H1 (cell line): ENCODE data around the gene USH1G. TPM values are rescaled to one million over a fixed set of nuclear protein-coding genes. Genes with fewer than 3 reads are reported as not detected.
"Not testable (repeated sequence)": the region's sequence is repeated elsewhere in the genome, so short reads cannot be mapped to it uniquely, and the experiment has no call there.

Experiments used
- CTCF ChIA-PET: fragments of 300-600 bp; sonication (Branson Sonifier 250); formaldehyde crosslinking; loops from one replicate; lab custom pipeline; 2021; ENCODE audit not compliant: partially characterized antibody; lab: Charles Lee
- POLR2A ChIA-PET: fragments of 300-600 bp; sonication (Branson Sonifier 250); formaldehyde crosslinking; loops from one replicate; lab custom pipeline; 2021; ENCODE audit warnings: inconsistent platforms; ENCODE audit not compliant: partially characterized antibody; lab: Charles Lee
- DNase-seq, 2 experiments: peaks; one replicate each; pipeline versions ENCODE4 v3.0.0 to v3.0.0-alpha.2; 2010 to 2022; ENCODE audit warnings: low spot score in 2 of 2, low read depth in 1 of 2, mixed read lengths in 1 of 2
- FAIRE-seq: peaks from 2 replicates; lab custom pipeline; 2011; peaks lifted over from hg19 to GRCh38; lab: Jason Lieb, UNC
- H2AFZ ChIP-seq: 2 replicates; pipeline ENCODE4 v1.8.1; 2012; ENCODE audit warnings: low read length, inconsistent platforms
- H2AK5ac ChIP-seq: 2 replicates; pipeline ENCODE4 v1.6.1; 2013; ENCODE audit warnings: low read depth, low read length
- H2BK120ac ChIP-seq: replicated peaks from 2 replicates; pipeline ENCODE3; 2013; ENCODE audit warnings: low read depth, low read length, inconsistent platforms
- H2BK12ac ChIP-seq: 2 replicates; pipeline ENCODE4 v1.6.1; 2013; ENCODE audit warnings: low read depth, low read length
- H2BK15ac ChIP-seq: 2 replicates; pipeline ENCODE4 v1.6.1; 2013; ENCODE audit warnings: low read length
- H2BK20ac ChIP-seq: 2 replicates; pipeline ENCODE4 v1.6.1; 2013; ENCODE audit warnings: low read length
- H2BK5ac ChIP-seq: 2 replicates; pipeline ENCODE4 v1.6.1; 2013; ENCODE audit warnings: low read depth, low read length
- H3K14ac ChIP-seq: 2 replicates; pipeline ENCODE4 v1.6.1; 2013; ENCODE audit warnings: inconsistent platforms; ENCODE audit not compliant: insufficient read length
- H3K18ac ChIP-seq: 2 replicates; pipeline ENCODE4 v1.6.1; 2013; ENCODE audit warnings: low read length; ENCODE audit errors: extremely low read depth
- H3K23ac ChIP-seq: 2 replicates; pipeline ENCODE4 v1.6.1; 2013; ENCODE audit warnings: inconsistent platforms; ENCODE audit not compliant: insufficient read length
- H3K23me2 ChIP-seq: 2 replicates; pipeline ENCODE4 v1.6.1; 2013; ENCODE audit warnings: low read depth, low read length
- H3K27ac ChIP-seq: 2 replicates; pipeline ENCODE4 v1.6.1; 2011; ENCODE audit warnings: low read depth, low read length, inconsistent platforms
- H3K27me3 ChIP-seq, 4 experiments: replicated peaks in 1 of 4; 1 replicate in 1 of 4; 2 replicates in 3 of 4; pipeline versions ENCODE4 v1.6.1 to v1.8.1; 2011 to 2013; ENCODE audit warnings: low read length in 3 of 4, mild to moderate bottlenecking in 3 of 4, inconsistent platforms in 2 of 4, mixed read lengths in 2 of 4, moderate library complexity in 1 of 4; ENCODE audit not compliant: control insufficient read depth in 3 of 4, insufficient read depth in 3 of 4; ENCODE audit errors: extremely low read depth in 1 of 4
- H3K36me3 ChIP-seq, 4 experiments: 2 replicates each; pipeline versions ENCODE4 v1.6.1 to v1.8.1; 2011 to 2013; ENCODE audit warnings: mild to moderate bottlenecking in 4 of 4, low read length in 3 of 4, moderate library complexity in 2 of 4, control low read depth in 1 of 4, inconsistent platforms in 1 of 4; ENCODE audit not compliant: insufficient read depth in 4 of 4, control insufficient read depth in 2 of 4
- H3K4ac ChIP-seq: replicated peaks from 2 replicates; pipeline ENCODE3; 2013; ENCODE audit warnings: low read length, low read depth, mixed read lengths, inconsistent platforms; ENCODE audit not compliant: insufficient read length
- H3K4me1 ChIP-seq, 4 experiments: replicated peaks in 1 of 4; 1 replicate in 1 of 4; 2 replicates in 3 of 4; pipeline versions ENCODE4 v1.6.1 to v1.8.1; 2011 to 2013; ENCODE audit warnings: low read length in 3 of 4, inconsistent platforms in 2 of 4, mixed read lengths in 1 of 4; ENCODE audit not compliant: insufficient read depth in 4 of 4, control insufficient read depth in 3 of 4
- H3K4me2 ChIP-seq, 2 experiments: 2 replicates each; pipeline versions ENCODE4 v1.6.1 to v1.8.1; 2011 to 2013; ENCODE audit warnings: low read depth in 2 of 2, low read length in 2 of 2, control low read depth in 1 of 2, inconsistent platforms in 1 of 2, mild to moderate bottlenecking in 1 of 2; ENCODE audit not compliant: insufficient read depth in 1 of 2
- H3K4me3 ChIP-seq, 4 experiments: fragments of 200-600, 300-600 bp in 1 of 4; sonication (generic), shearing (Covaris generic), sonication (Bioruptor Twin) in 1 of 4; 2 replicates each; pipeline versions ENCODE4 v1.5.1 to v1.8.1; 2011 to 2016; ENCODE audit warnings: low read length in 4 of 4, low read depth in 3 of 4, control low read depth in 2 of 4, inconsistent platforms in 2 of 4, mild to moderate bottlenecking in 2 of 4, mixed read lengths in 1 of 4, moderate library complexity in 1 of 4; ENCODE audit not compliant: insufficient read depth in 2 of 4; ENCODE audit errors: extremely low read depth in 1 of 4
- H3K56ac ChIP-seq: replicated peaks from 2 replicates; pipeline ENCODE3; 2013; ENCODE audit warnings: low read depth, mild to moderate bottlenecking, mixed read lengths, low read length, inconsistent platforms; ENCODE audit not compliant: insufficient read length
- H3K79me1 ChIP-seq: 2 replicates; pipeline ENCODE4 v1.6.1; 2013; ENCODE audit warnings: low read depth, low read length, control low read depth
- H3K79me2 ChIP-seq, 2 experiments: 2 replicates each; pipeline versions ENCODE4 v1.6.1 to v1.8.1; 2012 to 2013; ENCODE audit warnings: low read length in 2 of 2, mild to moderate bottlenecking in 2 of 2, inconsistent platforms in 1 of 2; ENCODE audit not compliant: insufficient read depth in 2 of 2, control insufficient read depth in 1 of 2
- H3K9ac ChIP-seq, 4 experiments: replicated peaks in 1 of 4; 1 replicate in 1 of 4; 2 replicates in 3 of 4; pipeline versions ENCODE4 v1.6.1 to v1.8.1; 2011 to 2013; ENCODE audit warnings: low read depth in 3 of 4, low read length in 3 of 4, control low read depth in 2 of 4, mild to moderate bottlenecking in 2 of 4, moderate library complexity in 2 of 4, inconsistent platforms in 1 of 4; ENCODE audit errors: extremely low read depth in 1 of 4
- H3K9me3 ChIP-seq, 2 experiments: 2 replicates each; pipeline versions ENCODE4 v1.6.1 to v1.8.1; 2012 to 2013; ENCODE audit warnings: mild to moderate bottlenecking in 2 of 2, moderate library complexity in 2 of 2, control low read depth in 1 of 2, inconsistent platforms in 1 of 2, low read depth in 1 of 2, low read length in 1 of 2, mixed read lengths in 1 of 2; ENCODE audit not compliant: insufficient read depth in 2 of 2
- H4K20me1 ChIP-seq, 2 experiments: replicated peaks in 1 of 2; 2 replicates each; pipeline versions ENCODE3 to v1.8.1; 2011 to 2013; ENCODE audit warnings: inconsistent platforms in 2 of 2, low read length in 2 of 2, mild to moderate bottlenecking in 1 of 2; ENCODE audit not compliant: insufficient read depth in 2 of 2, control insufficient read depth in 1 of 2
- H4K5ac ChIP-seq: 2 replicates; pipeline ENCODE4 v1.6.1; 2013; ENCODE audit warnings: low read length, low read depth, mixed read lengths, inconsistent platforms; ENCODE audit not compliant: insufficient read length
- H4K8ac ChIP-seq: 2 replicates; pipeline ENCODE4 v1.8.0; 2013; ENCODE audit warnings: mild to moderate bottlenecking, moderate library complexity, low read length, inconsistent platforms; ENCODE audit not compliant: insufficient read depth; ENCODE audit errors: extremely low read depth
- H4K91ac ChIP-seq: replicated peaks from 2 replicates; pipeline ENCODE3; 2013; ENCODE audit warnings: low read length, mixed read lengths, inconsistent platforms; ENCODE audit not compliant: insufficient read length
- EGR1 ChIP-seq: IDR thresholded peaks from 2 replicates; pipeline ENCODE4 v1.6.1; 2011; ENCODE audit warnings: low read depth, low read length, borderline replicate concordance
- FOSL1 ChIP-seq: IDR thresholded peaks from 2 replicates; pipeline ENCODE4 v1.6.1; 2011; ENCODE audit warnings: mild to moderate bottlenecking, low read depth, low read length, moderate library complexity; ENCODE audit not compliant: insufficient read depth
- MAX ChIP-seq: IDR thresholded peaks from 2 replicates; pipeline ENCODE4 v1.6.1; 2012; ENCODE audit warnings: inconsistent platforms
- SP1 ChIP-seq: IDR thresholded peaks from 2 replicates; pipeline ENCODE4 v1.6.1; 2011; ENCODE audit warnings: low read depth, low read length
- WGBS, 2 experiments: shearing (Covaris generic) in 1 of 2; methylation state at CpG; one replicate each; pipeline versions ENCODE4 v1.1.6 to v1.1.7; 2013 to 2015; ENCODE audit warnings: low lambda C conversion rate in 2 of 2, mixed read lengths in 2 of 2, inconsistent platforms in 1 of 2, low coverage in 1 of 2, missing lambda C conversion rate in 1 of 2; ENCODE audit not compliant: insufficient replicate concordance in 2 of 2, insufficient coverage in 1 of 2, insufficient read length in 1 of 2; ENCODE audit errors: extremely low coverage in 1 of 2, missing lambda C conversion rate in 1 of 2; 5-methylcytosine and 5-hydroxymethylcytosine counted together
- polyA plus RNA-seq, 7 experiments: library from polyadenylated mRNA; depleted of rRNA in 3 of 7; stranded (reverse) in 5 of 7; unstranded in 2 of 7; fragments of >200 nt in 5 of 7; fragments of 200-250 nt in 2 of 7; gene quantifications; 1 replicate in 5 of 7; 2 replicates in 1 of 7; 4 replicates in 1 of 7; pipeline versions ENCODE4 v1.2.1 to v1.2.3, GENCODE V29; 2011 to 2013; ENCODE audit warnings: missing spikeins in 2 of 7, mixed read lengths in 2 of 7
- total RNA-seq: library from RNA; stranded (reverse); fragmentation: NEBNext Ultra II Directional; extraction: Animal tissue kit (Norgen Biotek cat#: 25700); gene quantifications from 2 replicates; pipeline ENCODE4 v1.2.1, GENCODE V29; 2021
- TF ChIP-seq, protein P1 (sequence below), 3 experiments: IDR thresholded peaks; 1 replicate in 2 of 3; 2 replicates in 1 of 3; pipeline versions ENCODE4 v1.5.1 to v1.6.1; 2011; ENCODE audit warnings: low read length in 3 of 3, mild to moderate bottlenecking in 3 of 3, inconsistent platforms in 2 of 3, low read depth in 1 of 3, moderate library complexity in 1 of 3; ENCODE audit not compliant: insufficient read depth in 1 of 3; ENCODE audit errors: control extremely low read depth in 1 of 3

The USH1G gene
- total and polyA plus RNA-seq, 2 of the 8 experiments (the other 6 are each of a cell fraction or from before 2014, with no cell fraction given): 1.6 to 4.3 TPM

GRCh38 chr17:74909097-74909496 is 14.0 kb downstream of the USH1G start:
- Histone ChIP-seq H4K8ac (peak overlapping the region; percentile 79; the same call in 1 of the 2 replicates), H3K4me1 (peaks cover 5 to 16% (median 12%) of the 10 kb centered on the region in 4 experiments), H3K4me3 (peak overlapping the region in 1 of 4 experiments; percentile 12; a peak in 1 of 8 replicates), H2AFZ (peak overlapping the region; percentile 49; the same call in 1 of the 2 replicates), H2BK20ac (peak overlapping the region; percentile 44; the same call in 1 of the 2 replicates), H3K4me2 (peak overlapping the region in 1 of 2 experiments; percentile 68; a peak in 2 of 4 replicates)
- H3K9ac ChIP-seq, H2BK12ac ChIP-seq, H3K56ac ChIP-seq, H2AK5ac ChIP-seq, H3K23me2 ChIP-seq, H3K79me2 ChIP-seq, H3K27ac ChIP-seq, H4K5ac ChIP-seq, H2BK15ac ChIP-seq, H3K27me3 ChIP-seq, H4K91ac ChIP-seq, H3K79me1 ChIP-seq, H3K9me3 ChIP-seq, H3K18ac ChIP-seq, H3K36me3 ChIP-seq, H3K14ac ChIP-seq, H2BK5ac ChIP-seq, H3K23ac ChIP-seq, H3K4ac ChIP-seq, H4K20me1 ChIP-seq, H2BK120ac ChIP-seq, DNase-seq: not testable (repeated sequence)
- CTCF ChIA-PET: interaction anchor here (0.6 to 49.9 kb wide), 4 partner anchors 21 to 86 kb away, joined by 3 to 1072 read pairs (median 4); no protein-coding TSS in a partner anchor
- peak; percentile 39 for FAIRE-seq
- POLR2A ChIA-PET: interaction anchor here (0.8 to 1.3 kb wide), 4 partner anchors 8 to 36 kb away, joined by 3 to 4 read pairs (median 3); partner anchors contain the start of genes FDXR and OTOP2
- 51% methylated on average over 4 of the region's 4 CpGs; no CpG with 5 or more reads in 1 of the 2 experiments for WGBS, 2 experiments
- TF ChIP-seq SP1 (0 out of 2 replicates have a peak, but pooled peaks have one; percentile 33), EGR1 (0 out of 2 replicates have a peak, but pooled peaks have one; percentile 47), MAX (0 out of 2 replicates have a peak, but pooled peaks have one; percentile 26), FOSL1 (peak; percentile 88)
- TF ChIP-seq, protein P1, sequence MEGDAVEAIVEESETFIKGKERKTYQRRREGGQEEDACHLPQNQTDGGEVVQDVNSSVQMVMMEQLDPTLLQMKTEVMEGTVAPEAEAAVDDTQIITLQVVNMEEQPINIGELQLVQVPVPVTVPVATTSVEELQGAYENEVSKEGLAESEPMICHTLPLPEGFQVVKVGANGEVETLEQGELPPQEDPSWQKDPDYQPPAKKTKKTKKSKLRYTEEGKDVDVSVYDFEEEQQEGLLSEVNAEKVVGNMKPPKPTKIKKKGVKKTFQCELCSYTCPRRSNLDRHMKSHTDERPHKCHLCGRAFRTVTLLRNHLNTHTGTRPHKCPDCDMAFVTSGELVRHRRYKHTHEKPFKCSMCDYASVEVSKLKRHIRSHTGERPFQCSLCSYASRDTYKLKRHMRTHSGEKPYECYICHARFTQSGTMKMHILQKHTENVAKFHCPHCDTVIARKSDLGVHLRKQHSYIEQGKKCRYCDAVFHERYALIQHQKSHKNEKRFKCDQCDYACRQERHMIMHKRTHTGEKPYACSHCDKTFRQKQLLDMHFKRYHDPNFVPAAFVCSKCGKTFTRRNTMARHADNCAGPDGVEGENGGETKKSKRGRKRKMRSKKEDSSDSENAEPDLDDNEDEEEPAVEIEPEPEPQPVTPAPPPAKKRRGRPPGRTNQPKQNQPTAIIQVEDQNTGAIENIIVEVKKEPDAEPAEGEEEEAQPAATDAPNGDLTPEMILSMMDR (IDR thresholded peaks at IDR 0.05; ENCODE audit: control extremely low read depth in 1 of 3, insufficient read depth in 1 of 3, low read depth in 1 of 3, low read length in 3 of 3): peak in 1 of 3 experiments; percentile 3; a peak in 1 of 4 replicates
